Endothelial cell of umbilical vein (primary cell): Measurements from ENCODE around the gene ARHGEF38. TPM values are rescaled to one million over a fixed set of nuclear protein-coding genes. Genes with fewer than 3 reads are reported as not detected.

Source experiments
- BruUV-seq: library from RNA; stranded (reverse); fragments of 400-500 nt; replicated peaks from 2 replicates; lab custom pipeline; 2021; lab: Mats Ljungman, UMichigan
- CTCF ChIA-PET: fragments of 300-600, 350-600 bp; sonication (Branson Sonifier 250); formaldehyde crosslinking; loops from one replicate; lab custom pipeline; 2021; ENCODE audit warnings: antibody characterized with exemption, inconsistent platforms; lab: Charles Lee
- POLR2A ChIA-PET: fragments of 300-600, 350-600 bp; sonication (Branson Sonifier 250); formaldehyde crosslinking; loops from one replicate; lab custom pipeline; 2021; ENCODE audit warnings: antibody characterized with exemption, inconsistent platforms; lab: Charles Lee
- DNase-seq: peaks from one replicate; pipeline ENCODE4 v3.0.0-alpha.2; 2011; ENCODE audit warnings: low read depth, low spot score
- FAIRE-seq: peaks from 2 replicates; lab custom pipeline; 2011; peaks lifted over from hg19 to GRCh38; lab: Jason Lieb, UNC
- H2AFZ ChIP-seq: 2 replicates; pipeline ENCODE4 v1.6.0; 2012; ENCODE audit warnings: low read depth, low read length, control low read depth, inconsistent platforms
- H3K27ac ChIP-seq: 2 replicates; pipeline ENCODE4 v1.5.1; 2011; ENCODE audit warnings: low read depth, mild to moderate bottlenecking, control low read depth, low read length, moderate library complexity; ENCODE audit not compliant: insufficient read depth
- H3K27me3 ChIP-seq, 2 experiments: 2 replicates each; pipeline versions ENCODE4 v1.6.0 to v1.6.1; 2011; ENCODE audit warnings: low read length in 2 of 2, mixed read lengths in 1 of 2; ENCODE audit not compliant: control insufficient read depth in 2 of 2, insufficient read depth in 2 of 2
- H3K36me3 ChIP-seq, 2 experiments: 2 replicates in 1 of 2; 3 replicates in 1 of 2; pipeline ENCODE4 v1.5.1; 2011; ENCODE audit warnings: low read length in 2 of 2, mild to moderate bottlenecking in 1 of 2, moderate library complexity in 1 of 2; ENCODE audit not compliant: control insufficient read depth in 2 of 2, insufficient read depth in 2 of 2; ENCODE audit errors: extremely low read depth in 1 of 2
- H3K4me1 ChIP-seq: 3 replicates; pipeline ENCODE4 v1.5.1; 2011; ENCODE audit warnings: mild to moderate bottlenecking, low read length; ENCODE audit not compliant: control insufficient read depth, insufficient read depth; ENCODE audit errors: extremely low read depth
- H3K4me2 ChIP-seq: 2 replicates; pipeline ENCODE4 v1.6.1; 2011; ENCODE audit warnings: low read length, control low read depth, mixed read lengths; ENCODE audit not compliant: insufficient read depth
- H3K4me3 ChIP-seq, 3 experiments: fragments of 200-600 bp in 1 of 3; sonication (generic), shearing (Covaris generic) in 1 of 3; replicated peaks in 1 of 3; 2 replicates each; pipeline ENCODE4 v1.5.1; 2011 to 2016; ENCODE audit warnings: control low read depth in 3 of 3, low read length in 3 of 3, mild to moderate bottlenecking in 2 of 3, inconsistent platforms in 1 of 3, low read depth in 1 of 3, moderate library complexity in 1 of 3; ENCODE audit not compliant: insufficient read depth in 1 of 3
- H3K79me2 ChIP-seq: 2 replicates; pipeline ENCODE4 v1.6.0; 2012; ENCODE audit warnings: low read length, inconsistent platforms; ENCODE audit not compliant: control insufficient read depth, insufficient read depth
- H3K9ac ChIP-seq: replicated peaks from 2 replicates; pipeline ENCODE3; 2011; ENCODE audit warnings: low read length, control low read depth; ENCODE audit not compliant: insufficient read depth; ENCODE audit errors: extremely low read depth
- H3K9me1 ChIP-seq: replicated peaks from 3 replicates; pipeline ENCODE4 v1.6.0; 2011; ENCODE audit warnings: mild to moderate bottlenecking, low read length; ENCODE audit not compliant: control insufficient read depth, insufficient read depth; ENCODE audit errors: extremely low read depth
- H3K9me3 ChIP-seq: replicated peaks from 2 replicates; pipeline ENCODE4 v1.5.1; 2012; ENCODE audit warnings: low read length, inconsistent platforms; ENCODE audit not compliant: control insufficient read depth, insufficient read depth
- H4K20me1 ChIP-seq: replicated peaks from 2 replicates; pipeline ENCODE3; 2011; ENCODE audit warnings: mild to moderate bottlenecking, low read length; ENCODE audit not compliant: control insufficient read depth, insufficient read depth; ENCODE audit errors: extremely low read depth
- EZH2 ChIP-seq: IDR thresholded peaks from 2 replicates; pipeline ENCODE4 v1.6.1; 2012; ENCODE audit warnings: borderline replicate concordance, low read depth, mild to moderate bottlenecking, moderate library complexity, low read length, inconsistent platforms; ENCODE audit not compliant: severe bottlenecking
- FOS ChIP-seq: IDR thresholded peaks from 2 replicates; pipeline ENCODE4 v1.6.1; 2011; ENCODE audit warnings: mild to moderate bottlenecking, low read length, moderate library complexity, borderline replicate concordance; ENCODE audit not compliant: insufficient read depth
- GATA2 ChIP-seq: IDR thresholded peaks from 2 replicates; pipeline ENCODE4 v1.7.0; 2011; ENCODE audit warnings: low read depth, mild to moderate bottlenecking, moderate library complexity, mixed read lengths, low read length; ENCODE audit not compliant: insufficient read length, insufficient read depth
- JUN ChIP-seq: IDR thresholded peaks from 2 replicates; pipeline ENCODE4 v1.6.1; 2011; ENCODE audit warnings: borderline replicate concordance, low read depth; ENCODE audit not compliant: insufficient read length, insufficient read depth
- MYC ChIP-seq: IDR thresholded peaks from one replicate; pipeline ENCODE4 v1.6.1; 2011; ENCODE audit warnings: mild to moderate bottlenecking, low read depth, low read length
- POLR2A ChIP-seq: IDR thresholded peaks from 2 replicates; pipeline ENCODE4 v1.6.1; 2012; ENCODE audit warnings: low read depth, mild to moderate bottlenecking, control low read depth, low read length
- POLR2AphosphoS5 ChIP-seq: IDR thresholded peaks from 2 replicates; pipeline ENCODE4 v1.6.1; 2012; ENCODE audit warnings: low read depth, mild to moderate bottlenecking, control low read depth, low read length, moderate library complexity; ENCODE audit not compliant: insufficient read depth
- dilution Hi-C: fragments of 300-500 bp; cut with MboI; formaldehyde crosslinking; loops from one replicate; pipeline ENCODE4 v1.15.0; 2019; ENCODE audit warnings: low sequenced_read_pairs; ENCODE audit not compliant: extremely low pct_ligation_motif_present
- intact Hi-C: fragments of 100-400 bp; cut with micrococcal nuclease; formaldehyde crosslinking; loops from one replicate; pipeline ENCODE4 v1.10.0; 2022
- polyA plus RNA-seq, 4 experiments: library from polyadenylated mRNA; depleted of rRNA in 3 of 4; stranded (reverse) in 3 of 4; unstranded in 1 of 4; fragments of >200 nt; gene quantifications; 2 replicates each; pipeline versions ENCODE4 v1.2.1 to v1.2.3, GENCODE V29; 2011 to 2012; ENCODE audit warnings: missing spikeins in 1 of 4
- total RNA-seq: library from RNA; stranded (reverse); gene quantifications from 2 replicates; pipeline ENCODE4 v1.2.3, GENCODE V29; 2021
- TF ChIP-seq, protein P1 (sequence below), 2 donors: IDR thresholded peaks; 1 replicate in 1 of 2; 2 replicates in 1 of 2; pipeline ENCODE4 v1.5.1; 2011; ENCODE audit warnings: low read length in 2 of 2, mild to moderate bottlenecking in 2 of 2, moderate library complexity in 2 of 2, control low read depth in 1 of 2, inconsistent platforms in 1 of 2, low read depth in 1 of 2; ENCODE audit not compliant: insufficient read depth in 1 of 2; ENCODE audit errors: extremely low read depth in 1 of 2
- TF ChIP-seq, protein P2 (sequence below): IDR thresholded peaks from 2 replicates; pipeline ENCODE4 v1.6.1; 2011; ENCODE audit not compliant: insufficient read depth, insufficient read length

Gene ARHGEF38
- total and polyA plus RNA-seq, 2 donors (not counting 3 experiments of a cell fraction or from before 2014, with no cell fraction given), result not detected

GRCh38 chr4:105572296-105572695 lies 19.9 kb downstream of the ARHGEF38 start:
- Histone ChIP-seq H3K4me2 (no peak overlapping the region), H3K36me3 (no peaks in the 10 kb centered on the region), H3K27me3 (no peaks in the 10 kb centered on the region), H3K9me3 (no peaks in the 10 kb centered on the region), H3K79me2 (no peaks in the 10 kb centered on the region), H3K27ac (no peak overlapping the region), H2AFZ (no peak overlapping the region), H3K9ac (no peak overlapping the region), H3K4me3 (no peak overlapping the region), H3K9me1 (no peaks in the 10 kb centered on the region), H4K20me1 (no peaks in the 10 kb centered on the region), H3K4me1 (no peaks in the 10 kb centered on the region)
- no peak for DNase-seq
- dilution Hi-C loops, result no loop called here
- ChIA-PET POLR2A (no interaction called here), CTCF (interaction anchor here (0.6 to 1.1 kb wide), 2 partner anchors 155 to 432 kb away, joined by 3 read pairs; no protein-coding TSS in a partner anchor)
- FAIRE-seq, result no peak
- TF ChIP-seq JUN (no peak), POLR2A (no peak), FOS (no peak), MYC (no peak), EZH2 (no peak), POLR2AphosphoS5 (no peak), GATA2 (no peak)
- TF ChIP-seq, protein P1, sequence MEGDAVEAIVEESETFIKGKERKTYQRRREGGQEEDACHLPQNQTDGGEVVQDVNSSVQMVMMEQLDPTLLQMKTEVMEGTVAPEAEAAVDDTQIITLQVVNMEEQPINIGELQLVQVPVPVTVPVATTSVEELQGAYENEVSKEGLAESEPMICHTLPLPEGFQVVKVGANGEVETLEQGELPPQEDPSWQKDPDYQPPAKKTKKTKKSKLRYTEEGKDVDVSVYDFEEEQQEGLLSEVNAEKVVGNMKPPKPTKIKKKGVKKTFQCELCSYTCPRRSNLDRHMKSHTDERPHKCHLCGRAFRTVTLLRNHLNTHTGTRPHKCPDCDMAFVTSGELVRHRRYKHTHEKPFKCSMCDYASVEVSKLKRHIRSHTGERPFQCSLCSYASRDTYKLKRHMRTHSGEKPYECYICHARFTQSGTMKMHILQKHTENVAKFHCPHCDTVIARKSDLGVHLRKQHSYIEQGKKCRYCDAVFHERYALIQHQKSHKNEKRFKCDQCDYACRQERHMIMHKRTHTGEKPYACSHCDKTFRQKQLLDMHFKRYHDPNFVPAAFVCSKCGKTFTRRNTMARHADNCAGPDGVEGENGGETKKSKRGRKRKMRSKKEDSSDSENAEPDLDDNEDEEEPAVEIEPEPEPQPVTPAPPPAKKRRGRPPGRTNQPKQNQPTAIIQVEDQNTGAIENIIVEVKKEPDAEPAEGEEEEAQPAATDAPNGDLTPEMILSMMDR (IDR thresholded peaks at IDR 0.05; ENCODE audit: extremely low read depth in 1 of 2, insufficient read depth in 1 of 2, low read depth in 1 of 2, low read length in 2 of 2), result no peak
- TF ChIP-seq, protein P2, sequence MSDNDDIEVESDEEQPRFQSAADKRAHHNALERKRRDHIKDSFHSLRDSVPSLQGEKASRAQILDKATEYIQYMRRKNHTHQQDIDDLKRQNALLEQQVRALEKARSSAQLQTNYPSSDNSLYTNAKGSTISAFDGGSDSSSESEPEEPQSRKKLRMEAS, result no peak
- intact Hi-C loops, result no loop called here
- BruUV-seq, result no TSS peak
